ENCODE data around the gene ACER3. TPM values are rescaled to one million over a fixed set of nuclear protein-coding genes. Genes with fewer than 3 reads are reported as not detected.
A peak's percentile ranks its signal among the peaks of the same experiment; 100 is the strongest.
"Not testable (repeated sequence)": the region's sequence is repeated elsewhere in the genome, so short reads cannot be mapped to it uniquely, and the experiment has no call there.

Gene ACER3
- total and polyA plus RNA-seq, 8 donors: 2.1 to 25.9 (median 8.5) TPM

GRCh38 chr11:77059806-77060205 is 199.1 kb downstream of the ACER3 start:
- intact Hi-C loops (cut with DNase I; ENCODE audit: low total_unique reads): no loop called here
- Histone ChIP-seq H3K36me3 (no peaks in the 10 kb centered on the region), H3K4me3 (no peak overlapping the region), H3K4me1 (peaks cover 0 to 7% (median 0%) of the 10 kb centered on the region in 4 donors), H3K27ac (no peak overlapping the region), H3K9me3 (peaks cover 9 to 27% (median 19%) of the 10 kb centered on the region in 4 donors), H3K27me3 (no peaks in the 10 kb centered on the region)
- TF ChIP-seq POLR2A (IDR thresholded peaks at IDR 0.05) (no peak), EP300 (IDR thresholded peaks at IDR 0.05) (no peak), CTCF (IDR thresholded peaks at IDR 0.05) (no peak), POLR2AphosphoS5 (IDR thresholded peaks at IDR 0.05) (no peak)
- no peak for DNase-seq
- WGBS, 5 donors: 83 to 97% (median 96%) methylated on average over 5 of the region's 5 CpGs

DNA sequence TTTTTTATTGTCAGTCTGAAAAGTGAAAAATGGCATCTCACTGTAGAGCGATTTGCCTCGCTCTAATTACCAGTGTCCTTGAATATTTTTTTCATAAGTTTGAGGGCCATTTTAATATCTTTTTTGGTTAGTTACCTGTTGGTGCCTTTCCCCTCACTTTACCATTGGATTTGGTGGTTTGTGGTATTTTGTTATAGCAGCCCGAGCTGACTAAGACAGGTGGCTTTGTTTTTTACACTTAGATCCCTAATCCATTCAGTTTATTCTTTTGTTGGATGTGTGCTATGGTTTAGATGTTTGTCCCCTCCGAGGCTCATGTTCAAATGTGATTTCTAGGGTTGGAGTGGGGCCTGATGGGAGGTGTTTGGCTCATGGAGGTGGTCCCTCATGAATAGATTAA is 199.5 kb downstream of the ACER3 start:
- intact Hi-C loops (cut with DNase I; ENCODE audit: low total_unique reads): no loop called here
- no peak overlapping the region for H3K27ac ChIP-seq

GRCh38 chr11:77061258-77061657 is 200.5 kb downstream of the ACER3 start:
- DNase-seq; H3K4me3 ChIP-seq; H3K27me3 ChIP-seq; H3K36me3 ChIP-seq; intact Hi-C loops (cut with DNase I; ENCODE audit: low total_unique reads): not testable (repeated sequence)
- Histone ChIP-seq H3K27ac (peak overlapping the region in 2 of 5 donors; percentile 25 to 53), H3K9me3 (peaks cover 7 to 17% (median 14%) of the 10 kb centered on the region in 4 donors), H3K4me1 (peaks cover 4 to 16% (median 9%) of the 10 kb centered on the region in 4 donors)
- WGBS, 5 donors: 29 to 61% (median 43%) methylated on average over 4 of the region's 4 CpGs

More for the DNA sequence above, 199.5 kb downstream of the ACER3 start:
- H3K4me3 ChIP-seq: no peak overlapping the region
- H3K36me3 ChIP-seq: no peaks in the 10 kb centered on the region
- H3K9me3 ChIP-seq: peaks cover 9 to 27% (median 19%) of the 10 kb centered on the region in 4 donors
- no peak for TF ChIP-seq POLR2AphosphoS5 (IDR thresholded peaks at IDR 0.05)
- 83 to 90% (median 87%) methylated on average over 4 of the region's 4 CpGs for WGBS, 5 donors
- DNase-seq: no peak
- peaks cover 0 to 7% (median under 1%) of the 10 kb centered on the region in 4 donors for H3K4me1 ChIP-seq
- no peaks in the 10 kb centered on the region for H3K27me3 ChIP-seq

DNA sequence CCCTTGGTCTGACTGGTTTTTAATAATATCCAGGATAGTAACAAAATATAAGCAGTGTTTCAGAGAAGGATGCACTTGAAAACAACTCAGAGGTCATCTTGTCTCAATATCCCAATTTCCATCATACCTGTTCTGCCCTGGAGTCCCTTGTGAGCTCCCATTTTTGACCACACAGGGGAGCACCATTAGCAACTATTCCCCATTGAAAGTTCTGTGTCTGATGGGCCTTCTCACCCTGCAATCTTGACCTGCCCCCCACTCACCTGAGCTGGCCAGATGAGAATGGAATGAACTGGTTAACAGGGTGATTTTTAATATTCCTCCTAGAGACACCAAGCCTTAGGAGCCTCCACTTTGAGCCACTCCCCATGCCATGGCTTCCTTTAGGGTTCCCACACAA is 202.2 kb downstream of the ACER3 start:
- H3K36me3 ChIP-seq: no peaks in the 10 kb centered on the region
- TF ChIP-seq POLR2AphosphoS5 (IDR thresholded peaks at IDR 0.05): no peak
- TF ChIP-seq POLR2A (IDR thresholded peaks at IDR 0.05): no peak
- H3K9me3 ChIP-seq: peaks cover 0 to under 1% (median 0%) of the 10 kb centered on the region in 4 donors
- peak overlapping the region; percentile 43 to 67 (median 50) for H3K27ac ChIP-seq
- no peaks in the 10 kb centered on the region for H3K27me3 ChIP-seq
- no peak overlapping the region for H3K4me3 ChIP-seq
- DNase-seq: no peak
- intact Hi-C loops (cut with DNase I; ENCODE audit: low total_unique reads): no loop called here
- peaks cover 12 to 27% (median 20%) of the 10 kb centered on the region in 4 donors for H3K4me1 ChIP-seq

- peaks cover 12 to 32% (median 25%) of the 10 kb centered on the region in 4 donors for H3K4me1 ChIP-seq
- TF ChIP-seq POLR2A (IDR thresholded peaks at IDR 0.05) (no peak), CTCF (IDR thresholded peaks at IDR 0.05) (no peak), POLR2AphosphoS5 (IDR thresholded peaks at IDR 0.05) (peak in 2 of 3 donors; percentile 22 to 24), EP300 (IDR thresholded peaks at IDR 0.05) (no peak)
- H3K4me3 ChIP-seq: no peak overlapping the region
- peak overlapping the region in 4 of 5 donors; percentile 43 to 67 (median 53) for H3K27ac ChIP-seq
- 87 to 100% (median 100%) methylated on average over 1 of the region's 1 CpG for WGBS, 5 donors
- no peaks in the 10 kb centered on the region for H3K27me3 ChIP-seq
- H3K9me3 ChIP-seq: no peaks in the 10 kb centered on the region
- no peaks in the 10 kb centered on the region for H3K36me3 ChIP-seq
- peak; percentile 28 to 62 for DNase-seq
- intact Hi-C loops (cut with DNase I; ENCODE audit: low total_unique reads): no loop called here
Observed at GRCh38 chr11:77063407-77063806, 202.7 kb downstream of the ACER3 start.

GRCh38 chr11:77063861-77064260 is 203.1 kb downstream of the ACER3 start:
- TF ChIP-seq POLR2A (IDR thresholded peaks at IDR 0.05) (no peak), POLR2AphosphoS5 (IDR thresholded peaks at IDR 0.05) (no peak), CTCF (IDR thresholded peaks at IDR 0.05) (no peak), EP300 (IDR thresholded peaks at IDR 0.05) (no peak)
- no peak overlapping the region for H3K4me3 ChIP-seq
- H3K9me3 ChIP-seq: no peaks in the 10 kb centered on the region
- H3K4me1 ChIP-seq: peaks cover 12 to 36% (median 30%) of the 10 kb centered on the region in 4 donors
- peak overlapping the region in 4 of 5 donors; percentile 43 to 67 (median 53) for H3K27ac ChIP-seq
- WGBS, 5 donors: 89 to 99% (median 96%) methylated on average over 3 to 4 of the region's 4 CpGs
- intact Hi-C loops (cut with DNase I; ENCODE audit: low total_unique reads): no loop called here
- no peaks in the 10 kb centered on the region for H3K27me3 ChIP-seq
- no peaks in the 10 kb centered on the region for H3K36me3 ChIP-seq
- peak in 1 of 2 donors; percentile 24 for DNase-seq
